ENCODE measurements around the gene LDLRAD2.
"Not testable (repeated sequence)": the region's sequence is repeated elsewhere in the genome, so short reads cannot be mapped to it uniquely, and the experiment has no call there.

The LDLRAD2 gene

DNA sequence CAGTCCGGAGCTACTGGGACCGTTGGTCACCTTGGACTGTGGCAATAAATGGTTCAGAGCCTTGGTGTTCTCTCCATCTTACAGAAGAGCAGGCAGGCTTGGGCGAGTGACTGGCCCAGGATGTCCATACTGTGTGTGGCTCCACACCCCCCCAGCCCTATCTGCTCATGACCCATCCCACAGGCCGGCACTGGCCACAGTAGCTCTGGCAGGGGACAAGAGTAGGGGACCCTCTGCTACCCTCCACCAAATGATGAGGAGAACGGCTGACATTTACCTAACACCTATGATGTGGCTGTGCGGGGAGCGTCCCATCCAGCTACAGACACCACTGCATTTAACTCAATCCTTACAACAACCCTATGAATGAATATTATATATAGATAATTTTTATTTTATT lies 13.3 kb downstream of the LDLRAD2 start:
- DNase-seq, result no peak

DNA sequence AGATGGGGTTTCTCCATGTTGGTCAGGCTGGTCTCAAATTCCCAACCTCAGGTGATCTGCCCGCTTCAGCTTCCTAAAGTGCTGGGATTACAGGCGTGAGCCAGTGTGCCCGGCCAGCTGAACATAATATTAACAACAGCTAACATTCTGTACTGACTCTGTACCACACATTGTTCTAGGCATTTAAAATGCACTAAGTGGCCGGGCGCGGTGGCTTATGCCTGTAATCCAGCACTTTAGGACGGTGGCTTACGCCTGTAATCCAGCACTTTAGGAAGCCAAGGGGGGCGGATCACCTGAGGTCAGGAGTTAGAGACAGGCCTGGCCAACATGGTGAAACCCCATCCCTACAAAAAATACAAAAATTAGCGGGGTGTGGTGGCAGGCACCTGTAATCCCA lies 14.6 kb downstream of the LDLRAD2 start:
- not testable (repeated sequence) for DNase-seq

DNA sequence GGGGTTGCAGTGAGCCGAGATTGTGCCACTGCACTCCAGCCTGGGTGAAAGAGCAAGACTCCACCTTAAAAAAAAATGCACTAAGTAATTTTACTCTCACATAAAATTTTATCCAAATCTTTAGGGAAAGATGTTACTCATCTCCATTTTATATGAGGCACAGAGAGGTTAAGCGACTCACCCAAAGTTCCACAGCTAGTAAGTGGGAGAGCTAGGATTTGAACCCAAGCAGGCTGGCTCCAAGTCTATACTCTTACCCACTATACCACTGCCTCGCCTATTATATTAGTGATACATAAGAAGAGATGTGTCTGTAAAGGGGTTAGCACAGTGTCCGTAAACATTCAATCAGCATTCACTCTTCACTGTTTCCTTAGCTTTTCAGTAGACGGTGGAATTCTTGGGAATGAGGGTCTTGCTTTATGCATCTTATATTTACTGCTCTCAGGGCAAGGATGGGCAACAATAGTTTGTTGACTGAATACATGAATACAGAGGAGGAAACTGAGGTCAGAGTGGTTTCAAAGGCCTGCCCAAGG lies 15.1 kb downstream of the LDLRAD2 start:
- DNase-seq, result no peak

DNA sequence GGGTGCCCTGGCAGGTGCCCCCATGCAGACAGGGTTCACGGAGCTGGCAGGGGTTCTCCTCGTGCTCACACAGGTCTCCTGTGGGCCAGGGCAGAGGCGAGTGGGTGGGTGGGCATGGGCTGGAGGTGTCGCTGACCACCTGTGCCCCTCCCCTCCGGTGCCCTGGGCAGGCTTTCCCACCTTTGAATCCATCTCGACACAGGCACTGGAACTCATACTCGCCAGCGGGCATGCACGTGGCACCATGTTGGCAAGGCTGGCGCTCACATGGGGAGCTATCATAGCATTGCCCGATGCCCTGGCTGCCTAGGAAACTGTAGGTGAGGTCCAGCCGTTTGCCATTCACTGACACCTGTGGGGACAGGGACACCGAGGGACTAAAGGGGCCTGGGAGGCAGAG lies 16.0 kb downstream of the LDLRAD2 start:
- DNase-seq, result no peak

DNA sequence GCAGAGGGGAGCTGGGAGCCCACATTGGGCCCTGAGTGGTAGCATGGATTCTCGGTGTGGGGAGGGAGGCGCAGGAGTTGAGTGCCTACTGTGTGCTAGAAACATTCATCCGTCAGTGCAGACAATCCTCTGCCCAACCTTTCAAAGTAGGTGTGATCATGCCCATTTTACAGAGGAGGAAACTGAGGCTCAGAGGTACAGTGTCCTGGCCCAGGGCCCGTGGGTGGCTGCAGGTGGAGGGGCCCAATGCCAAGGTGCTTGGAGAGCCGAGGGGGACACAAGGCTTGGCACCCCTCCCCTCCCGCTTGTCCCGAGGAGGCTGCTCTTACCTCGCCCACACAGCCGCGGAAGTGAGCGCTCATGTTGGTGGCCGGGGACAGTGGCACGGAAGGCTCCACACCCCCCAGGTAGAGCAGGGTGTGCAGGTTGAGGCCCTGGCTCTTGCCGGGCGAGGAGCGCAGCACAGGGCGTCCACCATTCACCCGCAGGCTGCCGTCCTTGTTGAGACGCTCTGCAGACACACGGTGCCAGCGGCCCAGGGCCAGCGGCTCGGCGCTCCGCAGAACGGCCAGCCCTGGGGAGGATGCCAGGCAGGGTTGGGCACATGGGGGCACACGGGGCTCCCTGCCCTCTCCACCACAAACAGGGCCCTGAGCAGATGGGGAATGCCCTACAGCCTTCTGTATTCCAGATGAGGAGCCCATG lies 16.6 kb downstream of the LDLRAD2 start:
- DNase-seq, result no peak

DNA sequence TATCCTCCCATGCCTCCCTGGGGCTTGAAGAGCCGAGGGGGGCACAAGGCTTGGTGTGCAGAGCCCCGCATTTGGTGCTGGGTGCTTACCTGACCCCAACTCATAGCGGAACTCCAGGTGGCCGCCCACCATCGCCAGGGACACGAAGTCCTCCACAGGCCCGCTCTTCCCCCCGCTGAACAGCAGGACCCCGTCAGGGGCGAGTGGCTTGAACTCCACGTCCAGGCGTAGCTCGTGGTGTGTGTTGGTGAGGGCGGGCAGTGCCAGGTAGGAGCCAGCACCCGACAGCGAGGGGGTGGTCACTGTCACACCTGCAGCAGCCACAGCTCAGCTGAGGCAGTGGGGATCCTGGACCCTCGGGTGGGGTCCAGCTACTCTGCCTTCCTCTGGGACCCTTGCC lies 17.2 kb downstream of the LDLRAD2 start:
- no peak for DNase-seq

DNA sequence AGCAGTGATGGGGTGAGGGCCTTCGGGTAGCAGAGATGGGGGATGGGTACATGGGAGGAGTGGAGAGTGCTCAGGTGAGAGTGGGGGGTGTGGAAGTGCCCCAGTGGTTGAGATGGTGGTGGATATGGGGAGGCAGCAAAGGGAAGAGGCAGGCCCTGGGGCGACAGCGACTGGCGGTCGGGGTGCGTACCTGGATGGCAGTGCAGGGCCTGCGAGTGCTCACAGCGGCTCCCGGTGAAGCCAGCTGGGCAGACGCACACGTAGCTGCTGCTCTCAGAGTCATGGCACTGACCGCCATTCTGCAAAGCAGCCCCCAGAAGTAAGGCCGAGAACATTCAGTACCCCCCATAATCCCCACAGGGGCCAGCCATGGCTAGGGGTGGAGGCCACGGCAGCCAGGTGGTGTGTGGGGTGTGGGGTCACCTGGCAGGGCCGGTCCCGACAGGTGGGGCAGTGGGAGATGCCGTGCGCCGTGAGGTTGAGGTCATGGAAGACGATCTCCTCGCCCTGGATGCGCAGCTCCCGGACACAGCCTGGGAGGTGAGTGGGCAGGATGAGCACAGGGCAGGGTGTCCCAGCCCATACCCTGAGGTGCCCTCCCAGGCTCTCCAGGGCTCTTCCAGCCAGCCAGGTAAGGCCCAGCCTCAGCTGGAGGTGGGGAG lies 18.9 kb downstream of the LDLRAD2 start:
- DNase-seq, result no peak

DNA sequence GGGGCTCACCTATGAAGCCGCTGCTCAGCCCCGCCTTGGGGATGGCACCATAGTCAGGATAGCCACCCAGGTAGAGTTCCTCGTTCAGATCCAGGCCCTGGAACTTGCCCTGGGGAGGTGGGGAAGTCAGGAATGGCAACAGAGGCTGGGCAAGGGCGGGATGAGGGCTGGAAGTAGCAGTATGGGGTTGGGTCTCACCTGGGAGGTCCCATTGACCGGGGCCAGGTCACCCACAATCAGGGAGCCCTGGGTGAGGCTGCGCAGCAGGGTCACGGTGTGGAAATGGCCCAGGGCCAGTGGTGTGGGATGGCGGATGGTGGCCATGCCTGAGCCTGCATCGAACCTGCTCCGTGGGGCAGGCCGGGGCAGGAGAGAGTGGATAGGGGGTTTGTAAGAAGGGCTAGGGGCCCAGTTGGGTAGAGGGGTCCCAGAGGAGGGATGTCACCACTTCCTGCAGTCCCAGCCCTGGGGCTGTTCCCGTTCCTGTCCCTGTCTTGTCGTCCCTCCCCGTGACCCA lies 19.4 kb downstream of the LDLRAD2 start:
- DNase-seq, result no peak

DNA sequence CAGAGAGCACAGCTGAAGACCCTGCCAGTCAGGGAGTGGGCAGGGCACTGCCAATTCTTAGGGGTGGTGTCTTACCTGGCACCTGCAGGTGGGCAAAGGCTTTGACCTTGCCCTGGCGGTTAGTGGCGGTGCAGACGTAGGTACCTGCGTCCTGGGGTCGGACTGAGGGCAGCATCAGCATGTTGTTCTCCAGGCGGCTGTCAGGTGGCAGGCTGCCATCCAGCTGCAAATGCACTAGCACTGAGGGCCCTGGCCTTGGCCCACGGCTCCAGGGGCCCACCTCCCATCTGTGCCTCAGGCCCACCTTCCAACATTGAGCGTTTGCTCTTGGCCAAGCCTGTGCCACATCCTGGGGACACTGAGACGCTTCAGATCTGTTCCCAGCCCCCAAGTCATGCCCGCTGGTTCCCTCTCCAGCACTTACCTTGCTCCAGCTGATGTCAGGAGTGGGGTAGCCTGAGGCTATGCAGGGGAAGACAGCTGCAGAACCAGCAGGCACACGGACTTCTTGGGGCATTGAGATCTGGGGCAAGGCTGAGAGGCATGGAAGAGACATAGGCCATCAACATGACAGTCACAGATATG lies 21.4 kb downstream of the LDLRAD2 start:
- no peak for DNase-seq

DNA sequence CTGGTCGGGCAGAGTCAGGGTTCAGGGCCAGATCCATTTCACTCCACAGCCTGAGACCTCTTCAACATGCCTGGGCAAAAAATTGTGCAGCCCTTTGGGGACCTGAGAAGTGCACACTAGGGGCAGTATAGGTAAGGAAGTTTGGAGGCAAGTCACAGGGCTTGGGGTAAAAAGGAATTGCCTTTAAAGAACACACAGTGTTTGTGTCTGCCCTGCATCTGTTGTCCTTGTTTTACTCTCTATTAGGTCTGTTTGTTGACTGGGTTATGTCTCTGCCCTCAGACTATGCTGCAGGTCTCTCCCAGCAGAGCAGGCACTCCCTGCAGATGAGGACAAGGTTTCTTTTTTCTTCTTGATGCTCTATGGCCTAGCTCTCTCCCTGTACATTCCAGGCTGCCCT lies 22.0 kb downstream of the LDLRAD2 start:
- DNase-seq, result no peak

DNA sequence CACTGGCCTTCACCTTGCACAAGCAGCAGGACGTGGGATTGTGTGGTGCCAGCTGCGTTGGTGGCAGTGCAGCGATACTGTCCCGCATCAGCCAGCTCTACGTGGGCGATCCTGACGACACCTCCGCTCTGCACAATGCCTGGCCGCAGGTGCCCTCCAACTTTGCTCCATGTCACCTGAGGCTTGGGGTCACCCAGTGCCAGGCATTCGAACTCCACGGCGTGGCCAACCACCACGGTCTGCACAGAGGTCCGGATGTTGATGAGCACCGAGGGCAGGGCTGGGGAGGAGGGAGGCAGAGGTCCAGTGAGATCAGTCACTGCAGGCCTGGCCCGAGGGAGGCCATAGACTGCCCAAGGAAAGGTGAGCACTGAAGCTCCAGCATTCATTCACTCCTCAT lies 22.6 kb downstream of the LDLRAD2 start:
- no peak for DNase-seq

DNA sequence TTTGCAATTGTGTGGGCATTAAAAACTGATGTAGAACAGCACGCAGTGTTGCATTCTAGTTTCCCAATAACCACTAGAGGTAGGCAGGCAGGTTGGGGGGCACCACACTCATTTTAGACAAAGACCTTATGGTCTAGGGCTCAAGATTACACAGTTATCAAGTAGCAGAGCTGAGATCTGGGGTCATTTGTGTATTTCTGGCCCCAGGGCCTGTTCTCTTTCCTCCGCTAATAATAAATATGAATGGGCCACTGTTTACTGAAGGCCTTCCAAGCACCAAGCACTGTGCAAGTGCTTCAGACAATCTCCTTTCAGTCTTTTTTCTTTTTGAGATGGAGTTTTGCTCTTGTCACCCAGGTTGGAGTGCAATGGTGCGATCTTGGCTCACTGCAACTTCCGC lies 23.9 kb downstream of the LDLRAD2 start:
- no peak for DNase-seq

DNA sequence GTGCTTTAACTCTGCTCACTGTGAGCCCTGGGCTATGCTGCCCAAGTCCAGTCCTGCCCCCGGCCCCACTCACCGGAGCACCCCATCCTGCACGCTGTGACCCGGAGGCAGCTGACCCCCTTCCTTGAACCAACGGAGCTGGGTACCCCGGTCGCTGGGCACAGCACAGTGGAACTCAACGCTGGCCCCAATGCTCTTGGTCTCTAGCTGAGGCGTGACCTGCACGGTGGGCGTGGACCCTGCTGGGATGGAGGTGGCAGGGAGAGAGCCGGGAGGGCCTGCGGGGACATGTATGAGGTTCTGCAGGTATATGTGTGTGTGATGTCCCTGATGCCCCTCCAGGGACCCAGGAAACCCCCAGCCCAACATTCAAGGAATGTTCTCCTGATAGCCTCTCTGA lies 24.7 kb downstream of the LDLRAD2 start:
- no peak for DNase-seq

DNA sequence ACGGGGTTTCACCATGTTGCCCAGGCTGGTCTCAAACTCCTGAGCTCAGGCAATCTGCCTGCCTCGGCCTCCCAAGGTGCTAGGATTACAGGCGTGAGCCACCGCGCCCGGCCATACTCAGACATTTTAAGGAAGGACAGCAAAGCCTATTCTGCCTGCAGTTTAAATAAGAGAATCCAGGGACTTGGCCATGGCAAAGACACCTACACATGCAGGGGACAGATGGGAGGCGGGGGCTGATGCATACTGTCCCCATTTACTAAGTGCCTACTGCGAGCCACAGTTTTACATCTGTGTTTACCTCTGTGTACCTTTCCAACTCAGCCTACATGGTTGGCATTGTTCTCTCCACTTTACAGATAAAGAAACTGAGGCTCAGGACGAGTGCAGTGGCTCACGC lies 25.4 kb downstream of the LDLRAD2 start:
- no peak for DNase-seq

DNA sequence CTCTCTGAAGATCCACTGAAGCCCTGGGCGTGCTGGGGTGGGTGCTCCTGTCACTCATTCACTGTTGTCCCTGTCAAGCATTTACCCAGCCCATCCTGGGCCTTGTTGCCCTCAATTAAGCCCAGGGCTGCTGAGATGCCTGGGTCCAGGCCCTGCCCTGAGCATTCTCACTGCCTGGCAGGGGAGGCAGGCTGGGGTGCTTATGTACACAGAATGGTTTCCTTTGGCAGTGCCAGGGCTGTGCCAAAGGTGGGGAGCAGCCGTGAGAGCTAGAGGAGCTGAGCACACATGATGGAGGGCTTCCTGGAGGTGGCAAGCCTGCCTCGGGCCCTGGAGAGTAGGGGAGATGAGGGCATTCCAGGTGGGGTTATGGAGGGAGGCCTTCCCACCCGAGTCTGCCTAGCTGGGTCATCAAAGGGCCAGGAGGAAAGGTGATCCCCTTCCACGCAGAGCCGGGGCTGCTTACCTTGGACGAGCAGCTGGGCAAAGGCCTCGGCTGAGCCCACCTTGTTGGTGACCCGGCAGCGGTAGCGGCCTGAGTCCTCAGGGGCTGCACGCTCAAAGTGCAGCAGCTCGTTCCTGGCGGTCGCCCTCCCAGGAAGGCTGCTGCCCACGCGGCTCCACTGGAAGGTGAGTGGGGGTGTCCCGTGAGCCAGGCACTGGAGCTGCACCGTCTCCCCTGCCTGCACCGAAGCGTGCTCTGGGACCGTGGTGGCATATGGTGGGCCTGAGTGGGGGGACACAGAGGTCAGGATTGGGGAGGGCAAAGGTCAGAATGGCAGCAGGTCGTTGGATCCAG lies 26.5 kb downstream of the LDLRAD2 start:
- DNase-seq, result no peak

DNA sequence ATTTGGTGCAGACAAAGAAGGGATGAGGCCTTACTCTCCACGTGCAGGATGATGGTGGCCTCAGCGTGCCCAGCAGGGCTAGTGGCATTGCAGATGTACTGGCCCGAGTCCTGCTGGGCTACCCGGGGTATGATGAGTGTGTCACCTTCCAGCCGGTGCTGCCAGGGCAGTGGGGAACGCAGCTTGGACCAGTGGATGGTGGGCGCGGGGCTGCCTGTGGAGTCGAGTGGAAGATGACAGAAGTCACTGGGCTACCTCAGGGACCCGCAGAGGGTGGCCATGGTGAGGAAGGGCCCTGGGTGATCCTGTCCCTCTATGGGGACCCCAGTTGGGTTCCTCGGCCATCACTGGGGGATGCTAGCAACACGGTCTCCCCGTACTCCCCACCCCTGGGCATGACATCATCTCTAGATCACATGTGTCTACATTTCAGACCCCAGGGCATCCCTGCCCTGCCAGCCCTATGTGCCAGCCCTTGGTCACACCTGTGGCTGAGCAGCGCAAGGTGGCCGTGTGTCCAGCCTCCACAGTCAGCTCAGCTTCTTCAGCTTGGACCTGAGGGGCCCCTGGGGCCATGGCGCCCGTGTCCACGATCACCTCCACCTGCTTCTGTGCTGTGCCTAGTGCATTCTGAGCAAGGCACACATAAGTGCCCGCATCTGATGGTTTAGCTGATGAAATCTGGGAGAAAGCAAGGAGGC lies 27.4 kb downstream of the LDLRAD2 start:
- DNase-seq, result no peak

DNA sequence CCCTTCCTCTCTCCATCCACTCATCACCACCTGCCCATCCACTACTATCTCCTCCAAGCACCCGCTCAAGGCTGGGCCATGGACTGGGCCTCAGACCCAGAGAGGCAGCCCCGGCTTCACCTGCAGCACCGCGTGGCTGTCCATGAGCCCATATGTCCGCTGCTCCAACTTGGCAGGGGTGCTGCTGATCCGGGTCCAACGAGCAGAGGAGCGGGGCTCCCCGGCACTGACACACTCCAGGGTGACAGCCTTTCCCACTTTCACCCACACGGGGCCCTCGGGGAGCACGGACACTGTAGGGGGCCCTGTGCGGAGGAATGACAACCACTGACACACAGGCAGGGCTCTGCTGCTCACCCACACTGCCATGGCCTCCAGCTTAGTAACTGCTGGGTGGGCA lies 28.9 kb downstream of the LDLRAD2 start:
- no peak for DNase-seq

DNA sequence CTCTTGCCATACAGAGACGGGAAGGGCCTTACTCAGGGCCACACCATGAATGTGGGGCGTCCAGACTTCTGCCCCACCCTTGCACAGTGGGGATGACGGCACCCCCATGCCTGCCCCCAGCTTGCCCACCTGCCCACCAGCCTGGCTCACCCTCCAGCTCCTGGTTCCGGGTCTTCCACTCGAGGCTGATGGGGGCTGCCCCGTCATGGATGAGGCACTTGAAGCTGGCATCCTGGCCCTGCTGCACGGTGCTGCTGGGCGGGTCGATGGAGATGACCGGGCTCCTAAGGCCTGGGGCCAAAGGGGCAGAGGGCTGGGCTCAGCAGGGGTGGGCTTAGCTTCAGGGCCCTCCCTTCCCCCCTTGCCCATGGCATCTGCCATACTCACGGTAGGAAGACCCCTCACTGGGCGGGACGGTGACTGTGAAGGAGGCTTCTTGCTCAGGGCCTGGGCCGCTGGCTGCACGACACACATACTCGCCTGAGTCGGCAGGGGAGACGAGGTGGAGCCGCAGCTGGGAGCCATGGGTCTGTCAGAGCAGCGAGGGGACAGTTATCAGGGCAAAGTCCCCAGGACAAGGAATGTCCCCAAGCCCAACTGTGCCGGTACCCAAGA lies 29.9 kb downstream of the LDLRAD2 start:
- DNase-seq, result no peak

DNA sequence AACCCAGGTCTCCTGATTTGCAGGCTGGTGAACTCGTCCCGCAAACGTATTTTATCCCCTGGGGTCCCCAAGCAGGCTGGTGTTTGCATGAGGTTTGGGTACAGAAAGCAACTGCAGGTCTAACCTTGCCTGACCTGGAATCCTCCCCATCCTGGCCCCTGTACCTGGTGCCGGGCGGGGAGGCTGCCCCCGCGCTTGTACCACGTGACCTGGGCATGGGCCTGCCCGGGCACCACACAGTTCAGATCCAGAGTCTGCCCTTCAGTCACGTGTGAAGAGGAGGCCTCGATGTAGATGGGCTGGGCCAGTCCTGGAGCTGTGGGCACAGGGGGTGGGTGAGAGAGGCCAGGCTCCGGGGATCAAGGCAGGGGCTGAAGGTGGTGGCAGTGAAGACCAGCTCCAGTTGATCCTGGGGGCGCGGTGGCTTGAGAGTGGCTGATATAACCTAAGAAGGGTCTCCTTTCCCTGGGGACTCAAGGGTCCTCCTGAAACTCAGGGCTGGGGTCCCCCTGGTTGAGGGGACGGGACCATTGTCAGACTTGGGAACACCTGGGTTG lies 30.6 kb downstream of the LDLRAD2 start:
- DNase-seq, result no peak

DNA sequence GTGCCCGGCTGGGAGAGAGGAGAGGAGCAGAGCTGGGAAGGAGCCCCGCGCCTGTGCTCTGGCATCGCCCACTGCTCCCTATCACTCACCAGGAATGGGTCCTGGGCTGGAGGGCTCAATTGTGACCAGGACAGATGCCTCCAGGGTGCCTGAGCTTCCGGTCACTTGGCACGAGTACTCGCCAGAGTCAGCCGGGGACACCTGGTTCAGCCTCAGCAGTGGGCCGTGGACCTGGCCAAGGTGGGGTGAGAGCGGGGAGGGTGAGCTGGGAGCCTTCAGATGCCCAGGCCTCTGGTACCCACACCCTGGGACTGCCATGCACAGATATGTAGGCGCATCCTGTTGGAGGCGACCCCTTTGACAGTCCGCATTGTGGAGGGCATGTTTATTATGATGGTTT lies 31.1 kb downstream of the LDLRAD2 start:
- no peak for DNase-seq

DNA sequence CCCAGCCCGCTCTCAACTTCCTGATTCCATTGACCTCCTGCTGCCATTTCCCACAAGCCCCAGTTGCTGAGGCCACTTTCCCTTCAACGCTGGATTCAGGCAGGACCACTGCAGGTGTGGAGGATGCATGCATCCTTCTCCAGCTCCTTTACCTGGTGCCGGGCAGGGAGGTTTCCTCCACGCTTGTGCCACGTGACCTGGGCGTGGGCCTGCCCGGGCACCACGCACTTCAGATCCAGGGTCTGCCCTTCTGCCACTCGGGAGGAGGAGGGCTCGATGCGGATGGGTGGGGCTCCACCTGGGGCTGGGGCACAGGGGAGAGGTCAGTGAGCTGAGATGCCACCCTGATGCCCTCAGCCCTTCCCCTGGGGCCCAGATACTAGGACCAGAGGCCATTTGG lies 31.9 kb downstream of the LDLRAD2 start:
- no peak for DNase-seq

Measured in NCI-H2227 treated with DMSO at 0.1 percent for 48 hours (cell line).